ENCODE measurements around the gene EHD4. TPM values are rescaled to one million over a fixed set of nuclear protein-coding genes. Genes with fewer than 3 reads are reported as not detected.

The EHD4 gene
- total and polyA plus RNA-seq, 2 donors = 7.3 to 11.8 TPM

GRCh38 chr15:41990691-41991090 lies 18.3 kb upstream of the EHD4 start:
- Histone ChIP-seq H3K4me3 (ENCODE audit: low read length in 2 of 2) (no peak overlapping the region), H3K36me3 (ENCODE audit: control insufficient read depth in 2 of 2, insufficient read depth in 2 of 2, low read length in 1 of 2) (no peaks in the 10 kb centered on the region), H3K27ac (ENCODE audit: low read depth in 1 of 2, low read length in 1 of 2) (no peak overlapping the region), H3K27me3 (ENCODE audit: control insufficient read depth in 2 of 2, insufficient read depth in 1 of 2, low read length in 1 of 2) (no peaks in the 10 kb centered on the region), H3K4me1 (ENCODE audit: control insufficient read depth in 2 of 2, insufficient read depth in 2 of 2, low read length in 2 of 2) (no peaks in the 10 kb centered on the region), H3K9me3 (ENCODE audit: control insufficient read depth in 2 of 2, insufficient read depth in 1 of 2, low read length in 1 of 2) (no peaks in the 10 kb centered on the region)
- WGBS = 92% methylated on average over 3 of the region's 3 CpGs
- no peak for DNase-seq (ENCODE audit: low read depth in 6 of 9, low spot score in 9 of 9)

GRCh38 chr15:41990243-41990605 lies 17.9 kb upstream of the EHD4 start:
- Histone ChIP-seq H3K4me3 (ENCODE audit: low read length in 2 of 2) (no peak overlapping the region), H3K27me3 (ENCODE audit: control insufficient read depth in 2 of 2, insufficient read depth in 1 of 2, low read length in 1 of 2) (no peaks in the 10 kb centered on the region), H3K36me3 (ENCODE audit: control insufficient read depth in 2 of 2, insufficient read depth in 2 of 2, low read length in 1 of 2) (no peaks in the 10 kb centered on the region), H3K27ac (ENCODE audit: low read depth in 1 of 2, low read length in 1 of 2) (no peak overlapping the region), H3K4me1 (ENCODE audit: control insufficient read depth in 2 of 2, insufficient read depth in 2 of 2, low read length in 2 of 2) (no peaks in the 10 kb centered on the region), H3K9me3 (ENCODE audit: control insufficient read depth in 2 of 2, insufficient read depth in 1 of 2, low read length in 1 of 2) (no peaks in the 10 kb centered on the region)
- 54% methylated on average over 7 of the region's 7 CpGs for WGBS
- no peak for DNase-seq (ENCODE audit: low read depth in 6 of 9, low spot score in 9 of 9)

- Histone ChIP-seq H3K27me3 (ENCODE audit: control insufficient read depth in 2 of 2, insufficient read depth in 1 of 2, low read length in 1 of 2) (no peaks in the 10 kb centered on the region), H3K27ac (ENCODE audit: low read depth in 1 of 2, low read length in 1 of 2) (no peak overlapping the region), H3K9me3 (ENCODE audit: control insufficient read depth in 2 of 2, insufficient read depth in 1 of 2, low read length in 1 of 2) (no peaks in the 10 kb centered on the region), H3K4me1 (ENCODE audit: control insufficient read depth in 2 of 2, insufficient read depth in 2 of 2, low read length in 2 of 2) (no peaks in the 10 kb centered on the region), H3K36me3 (ENCODE audit: control insufficient read depth in 2 of 2, insufficient read depth in 2 of 2, low read length in 1 of 2) (no peaks in the 10 kb centered on the region), H3K4me3 (ENCODE audit: low read length in 2 of 2) (no peak overlapping the region)
- 28% methylated on average over 9 of the region's 9 CpGs for WGBS
- DNase-seq (ENCODE audit: low read depth in 6 of 9, low spot score in 9 of 9) = peak in 8 of 9 donors; percentile 39 to 84 (median 56)
These were observed 17.4 kb upstream of the EHD4 start for GRCh38 chr15:41989573-41990242.

DNA sequence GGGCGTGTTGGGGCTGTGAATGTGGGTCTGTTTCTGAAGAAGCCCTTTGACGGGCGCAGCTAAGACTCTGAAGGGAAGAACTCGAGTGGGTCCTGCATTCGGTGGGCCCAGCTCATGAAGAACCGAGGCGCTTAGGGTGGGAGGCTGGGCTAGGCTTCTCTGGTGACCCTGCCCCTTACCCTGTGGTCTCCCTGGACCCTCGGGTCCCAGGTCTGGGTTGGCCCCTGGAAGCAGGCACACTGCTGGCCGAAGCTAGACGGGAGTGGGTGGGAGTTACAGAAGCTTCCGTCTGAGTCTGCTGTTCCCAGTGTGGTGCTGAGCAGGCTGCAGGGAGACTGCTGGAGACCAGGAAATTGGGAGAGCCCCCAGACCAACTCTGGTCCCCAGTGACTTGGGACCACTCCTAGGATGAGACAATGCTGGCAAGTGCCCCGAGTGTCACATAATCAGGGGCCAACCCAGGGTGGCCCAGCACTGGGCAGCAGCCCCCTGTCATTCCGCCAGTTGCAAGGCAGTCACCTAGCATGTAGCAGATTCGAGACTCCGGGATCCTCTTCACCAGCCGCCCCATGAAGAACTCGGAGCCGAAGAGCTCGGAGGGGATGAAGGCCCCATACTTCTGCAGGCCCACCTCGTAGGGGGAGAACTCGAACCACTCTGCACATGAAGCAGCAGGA lies 16.7 kb upstream of the EHD4 start:
- no peaks in the 10 kb centered on the region for H3K4me1 ChIP-seq (ENCODE audit: control insufficient read depth in 2 of 2, insufficient read depth in 2 of 2, low read length in 2 of 2)
- no peaks in the 10 kb centered on the region for H3K27me3 ChIP-seq (ENCODE audit: control insufficient read depth in 2 of 2, insufficient read depth in 1 of 2, low read length in 1 of 2)
- H3K9me3 ChIP-seq (ENCODE audit: control insufficient read depth in 2 of 2, insufficient read depth in 1 of 2, low read length in 1 of 2) = no peaks in the 10 kb centered on the region
- H3K36me3 ChIP-seq (ENCODE audit: control insufficient read depth in 2 of 2, insufficient read depth in 2 of 2, low read length in 1 of 2) = no peaks in the 10 kb centered on the region
- no peak for DNase-seq (ENCODE audit: low read depth in 6 of 9, low spot score in 9 of 9)
- no peak overlapping the region for H3K4me3 ChIP-seq (ENCODE audit: low read length in 2 of 2)
- WGBS = 83% methylated on average over 21 of the region's 21 CpGs
- H3K27ac ChIP-seq (ENCODE audit: low read depth in 1 of 2, low read length in 1 of 2) = no peak overlapping the region

DNA sequence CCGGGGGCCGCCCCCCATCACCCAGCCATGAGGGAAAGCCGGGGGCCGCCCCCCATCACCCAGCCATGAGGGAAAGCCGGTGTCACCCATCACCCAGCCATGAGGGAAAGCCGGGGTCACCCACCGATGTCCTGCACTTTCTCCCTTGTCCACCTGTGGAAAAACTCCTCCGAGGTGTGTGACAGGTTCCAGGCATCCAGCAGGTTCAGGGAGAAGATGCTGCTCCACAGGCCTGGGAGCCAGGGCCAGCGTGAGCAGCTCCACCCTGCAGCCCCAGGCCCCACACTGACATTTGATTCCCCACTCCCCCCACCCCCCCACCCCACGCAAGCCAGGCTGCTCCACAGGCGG lies 15.5 kb upstream of the EHD4 start:
- Histone ChIP-seq H3K9me3 (ENCODE audit: control insufficient read depth in 2 of 2, insufficient read depth in 1 of 2, low read length in 1 of 2) (no peaks in the 10 kb centered on the region), H3K36me3 (ENCODE audit: control insufficient read depth in 2 of 2, insufficient read depth in 2 of 2, low read length in 1 of 2) (no peaks in the 10 kb centered on the region), H3K27me3 (ENCODE audit: control insufficient read depth in 2 of 2, insufficient read depth in 1 of 2, low read length in 1 of 2) (no peaks in the 10 kb centered on the region), H3K27ac (ENCODE audit: low read depth in 1 of 2, low read length in 1 of 2) (no peak overlapping the region), H3K4me3 (ENCODE audit: low read length in 2 of 2) (no peak overlapping the region), H3K4me1 (ENCODE audit: control insufficient read depth in 2 of 2, insufficient read depth in 2 of 2, low read length in 2 of 2) (no peaks in the 10 kb centered on the region)
- WGBS = 97% methylated on average over 11 of the region's 11 CpGs
- no peak for DNase-seq (ENCODE audit: low read depth in 6 of 9, low spot score in 9 of 9)

GRCh38 chr15:41987246-41987924 lies 15.0 kb upstream of the EHD4 start:
- Histone ChIP-seq H3K4me1 (ENCODE audit: control insufficient read depth in 2 of 2, insufficient read depth in 2 of 2, low read length in 2 of 2) (no peaks in the 10 kb centered on the region), H3K4me3 (ENCODE audit: low read length in 2 of 2) (no peak overlapping the region), H3K36me3 (ENCODE audit: control insufficient read depth in 2 of 2, insufficient read depth in 2 of 2, low read length in 1 of 2) (no peaks in the 10 kb centered on the region), H3K9me3 (ENCODE audit: control insufficient read depth in 2 of 2, insufficient read depth in 1 of 2, low read length in 1 of 2) (no peaks in the 10 kb centered on the region), H3K27me3 (ENCODE audit: control insufficient read depth in 2 of 2, insufficient read depth in 1 of 2, low read length in 1 of 2) (no peaks in the 10 kb centered on the region), H3K27ac (ENCODE audit: low read depth in 1 of 2, low read length in 1 of 2) (no peak overlapping the region)
- WGBS = 93% methylated on average over 17 of the region's 17 CpGs
- no peak for DNase-seq (ENCODE audit: low read depth in 6 of 9, low spot score in 9 of 9)

GRCh38 chr15:41985236-41986160 lies 13.1 kb upstream of the EHD4 start:
- no peak overlapping the region for H3K4me3 ChIP-seq (ENCODE audit: low read length in 2 of 2)
- no peak for DNase-seq (ENCODE audit: low read depth in 6 of 9, low spot score in 9 of 9)
- peaks cover 0 to 4% of the 10 kb centered on the region in 2 donors for H3K4me1 ChIP-seq (ENCODE audit: control insufficient read depth in 2 of 2, insufficient read depth in 2 of 2, low read length in 2 of 2)
- H3K27ac ChIP-seq (ENCODE audit: low read depth in 1 of 2, low read length in 1 of 2) = no peak overlapping the region
- H3K27me3 ChIP-seq (ENCODE audit: control insufficient read depth in 2 of 2, insufficient read depth in 1 of 2, low read length in 1 of 2) = no peaks in the 10 kb centered on the region
- H3K36me3 ChIP-seq (ENCODE audit: control insufficient read depth in 2 of 2, insufficient read depth in 2 of 2, low read length in 1 of 2) = no peaks in the 10 kb centered on the region
- no peaks in the 10 kb centered on the region for H3K9me3 ChIP-seq (ENCODE audit: control insufficient read depth in 2 of 2, insufficient read depth in 1 of 2, low read length in 1 of 2)
- WGBS = 97% methylated on average over 19 of the region's 19 CpGs

GRCh38 chr15:41984622-41985021 lies 12.3 kb upstream of the EHD4 start:
- no peak overlapping the region for H3K27ac ChIP-seq (ENCODE audit: low read depth in 1 of 2, low read length in 1 of 2)
- no peaks in the 10 kb centered on the region for H3K36me3 ChIP-seq (ENCODE audit: control insufficient read depth in 2 of 2, insufficient read depth in 2 of 2, low read length in 1 of 2)
- 97% methylated on average over 5 of the region's 5 CpGs for WGBS
- no peak for DNase-seq (ENCODE audit: low read depth in 6 of 9, low spot score in 9 of 9)
- no peaks in the 10 kb centered on the region for H3K27me3 ChIP-seq (ENCODE audit: control insufficient read depth in 2 of 2, insufficient read depth in 1 of 2, low read length in 1 of 2)
- H3K9me3 ChIP-seq (ENCODE audit: control insufficient read depth in 2 of 2, insufficient read depth in 1 of 2, low read length in 1 of 2) = no peaks in the 10 kb centered on the region
- peaks cover 0 to 4% of the 10 kb centered on the region in 2 donors for H3K4me1 ChIP-seq (ENCODE audit: control insufficient read depth in 2 of 2, insufficient read depth in 2 of 2, low read length in 2 of 2)
- H3K4me3 ChIP-seq (ENCODE audit: low read length in 2 of 2) = no peak overlapping the region
